ENCODE measurements around the gene SP8.

The SP8 gene

GRCh38 chr7:20754001-20754400, 32.7 kb downstream of the SP8 start:
- DNase-seq (ENCODE audit: low spot score): no peak

DNA sequence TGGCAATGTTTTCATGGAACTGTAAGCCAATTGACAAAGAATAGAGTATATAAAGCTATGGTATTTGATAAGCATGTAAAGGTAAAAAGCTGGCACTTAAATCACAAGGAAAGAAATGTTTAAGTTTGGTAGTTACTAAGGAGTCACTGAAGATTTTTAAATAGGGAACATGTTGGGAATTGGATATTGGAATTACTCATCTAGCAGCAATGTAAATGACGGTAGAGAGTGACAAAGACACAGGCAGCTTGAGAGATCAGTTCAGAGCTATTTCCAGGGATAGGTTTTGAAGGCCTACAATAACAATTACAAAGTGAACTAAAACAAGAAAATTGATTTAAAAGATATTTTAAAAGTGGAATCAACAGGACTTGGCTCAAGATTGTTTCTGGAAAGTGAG, 36.8 kb downstream of the SP8 start:
- DNase-seq (ENCODE audit: low spot score): no peak

GRCh38 chr7:20748853-20749252, 37.8 kb downstream of the SP8 start:
- DNase-seq (ENCODE audit: low spot score): no peak

DNA sequence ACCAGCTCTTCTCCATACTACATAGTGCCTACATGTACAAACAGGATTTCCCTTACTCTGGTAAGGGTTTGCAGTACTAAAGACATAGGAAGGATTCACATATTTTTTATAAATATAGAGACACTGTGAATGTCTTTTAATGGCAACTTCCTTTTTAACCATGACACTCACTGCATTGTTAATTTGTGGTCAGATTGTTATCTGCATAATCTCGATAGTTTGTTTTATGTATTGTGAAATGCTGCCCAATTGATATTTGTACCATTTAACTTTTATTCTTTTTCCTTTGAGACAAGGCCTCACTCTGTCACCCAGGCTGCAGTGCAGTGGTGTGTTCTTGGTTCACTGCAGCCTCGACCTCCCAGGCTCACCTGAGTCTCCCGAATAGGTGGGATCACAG, 39.7 kb downstream of the SP8 start:
- DNase-seq (ENCODE audit: low spot score): no peak

- no peak for DNase-seq (ENCODE audit: low spot score)
These were observed 41.0 kb downstream of the SP8 start for GRCh38 chr7:20745702-20746101.

DNA sequence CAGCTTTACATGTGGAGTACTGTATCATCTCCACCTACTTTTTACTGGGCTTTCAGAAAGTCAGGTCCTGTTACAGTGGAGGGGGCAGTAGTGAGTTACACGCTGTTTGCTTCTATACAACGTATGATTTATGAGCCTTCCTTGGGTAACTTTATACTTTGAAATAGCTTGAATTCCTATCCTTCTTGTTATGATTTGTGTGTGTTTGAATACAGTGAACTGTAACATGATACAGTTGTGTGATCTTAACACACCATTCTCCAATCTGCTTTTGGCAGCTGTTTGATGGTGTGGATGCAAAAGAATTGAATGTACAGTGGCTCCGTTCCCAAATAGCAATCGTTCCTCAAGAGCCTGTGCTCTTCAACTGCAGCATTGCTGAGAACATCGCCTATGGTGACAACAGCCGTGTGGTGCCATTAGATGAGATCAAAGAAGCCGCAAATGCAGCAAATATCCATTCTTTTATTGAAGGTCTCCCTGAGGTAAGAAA, 41.7 kb downstream of the SP8 start:
- no peak for DNase-seq (ENCODE audit: low spot score)

GRCh38 chr7:20742913-20743312, 43.8 kb downstream of the SP8 start:
- DNase-seq (ENCODE audit: low spot score): no peak

DNA sequence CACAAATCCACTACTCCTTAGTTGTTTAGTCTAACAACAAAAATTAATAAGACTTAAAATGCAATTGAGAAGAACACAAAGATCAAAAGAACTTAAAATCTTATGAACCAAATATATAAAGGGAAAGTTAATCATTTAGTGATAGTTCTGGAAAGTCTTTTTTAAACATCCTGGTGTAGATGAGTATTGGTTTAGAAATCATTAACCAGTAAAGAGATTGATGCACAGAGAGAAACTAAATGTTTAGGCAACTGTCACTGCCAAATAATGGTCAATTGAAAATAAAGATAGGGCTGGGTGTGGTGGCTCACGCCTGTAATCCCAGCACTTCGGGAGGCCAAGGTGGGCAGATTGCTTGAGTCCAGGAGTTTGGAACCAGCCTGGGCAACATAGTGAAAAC, 44.9 kb downstream of the SP8 start:
- DNase-seq (ENCODE audit: low spot score): no peak

GRCh38 chr7:20738518-20739481, 47.9 kb downstream of the SP8 start:
- no peak for DNase-seq (ENCODE audit: low spot score)

- no peak for DNase-seq (ENCODE audit: low spot score)
These were observed 48.7 kb downstream of the SP8 start for GRCh38 chr7:20737840-20738448.

- no peak for DNase-seq (ENCODE audit: low spot score)
These were observed 51.2 kb downstream of the SP8 start for GRCh38 chr7:20735346-20736065.

Measured in GM03348 (cell line).